ENCODE results near the gene KCNJ15. TPM values are rescaled to one million over a fixed set of nuclear protein-coding genes. Genes with fewer than 3 reads are reported as not detected.

Gene KCNJ15
- total RNA-seq, 1 experiment from 2014 or later, result 1.5 TPM

- no peak for DNase-seq (ENCODE audit: low read depth)
Measured at GRCh38 chr21:38325731-38326420, 69.1 kb downstream of the KCNJ15 start.

GRCh38 chr21:38326429-38326828, 69.6 kb downstream of the KCNJ15 start:
- no peak for DNase-seq (ENCODE audit: low read depth)

- DNase-seq (ENCODE audit: low read depth), result no peak
Measured at GRCh38 chr21:38326899-38327298, 70.1 kb downstream of the KCNJ15 start.

GRCh38 chr21:38327984-38328383, 71.2 kb downstream of the KCNJ15 start:
- DNase-seq (ENCODE audit: low read depth), result peak; percentile 55

GRCh38 chr21:38329162-38329561, 72.4 kb downstream of the KCNJ15 start:
- no peak for DNase-seq (ENCODE audit: low read depth)

- peak; percentile 57 for DNase-seq (ENCODE audit: low read depth)
Measured at GRCh38 chr21:38330666-38331065, 73.9 kb downstream of the KCNJ15 start.

GRCh38 chr21:38333301-38334272, 76.8 kb downstream of the KCNJ15 start:
- peak; percentile 43 for DNase-seq (ENCODE audit: low read depth)

- DNase-seq (ENCODE audit: low read depth), result no peak
Measured at GRCh38 chr21:38334866-38335265, 78.1 kb downstream of the KCNJ15 start.

- no peak for DNase-seq (ENCODE audit: low read depth)
Measured at GRCh38 chr21:38337793-38338192, 81.0 kb downstream of the KCNJ15 start.

GRCh38 chr21:38340131-38340530, 83.3 kb downstream of the KCNJ15 start:
- no peak for DNase-seq (ENCODE audit: low read depth)

GRCh38 chr21:38341546-38342012, 84.8 kb downstream of the KCNJ15 start:
- DNase-seq (ENCODE audit: low read depth), result peak; percentile 41

GRCh38 chr21:38342739-38343138, 85.9 kb downstream of the KCNJ15 start:
- no peak for DNase-seq (ENCODE audit: low read depth)

GRCh38 chr21:38343691-38344090, 86.9 kb downstream of the KCNJ15 start:
- DNase-seq (ENCODE audit: low read depth), result peak; percentile 99

- DNase-seq (ENCODE audit: low read depth), result no peak
Measured at GRCh38 chr21:38346286-38346685, 89.5 kb downstream of the KCNJ15 start.

- DNase-seq (ENCODE audit: low read depth), result peak; percentile 92
Measured at GRCh38 chr21:38349111-38349746, 92.4 kb downstream of the KCNJ15 start.

GRCh38 chr21:38349977-38350376, 93.2 kb downstream of the KCNJ15 start:
- no peak for DNase-seq (ENCODE audit: low read depth)

- peak; percentile 50 for DNase-seq (ENCODE audit: low read depth)
Measured at GRCh38 chr21:38350684-38351083, 93.9 kb downstream of the KCNJ15 start.

GRCh38 chr21:38351176-38351959, 94.6 kb downstream of the KCNJ15 start:
- no peak for DNase-seq (ENCODE audit: low read depth)

GRCh38 chr21:38351961-38352521, 95.2 kb downstream of the KCNJ15 start:
- DNase-seq (ENCODE audit: low read depth), result peak; percentile 92

GRCh38 chr21:38352536-38353219, 95.9 kb downstream of the KCNJ15 start:
- DNase-seq (ENCODE audit: low read depth), result peak; percentile 85

Data from M059J (cell line).